Suprapubic skin (tissue), 3 donors: ENCODE measurements around the gene ERCC3.

Experiments used
- CTCF ChIP-seq, 2 donors: fragments of 200-600 bp in 1 of 2; fragments of 450-650 bp in 1 of 2; sonication (generic) in 1 of 2; IDR thresholded peaks; one replicate each; pipeline ENCODE4 v1.5.1; 2016 to 2019; ENCODE audit warnings: antibody characterized with exemption in 2 of 2, mild to moderate bottlenecking in 1 of 2, moderate library complexity in 1 of 2
- EP300 ChIP-seq: sonication (generic); formaldehyde crosslinking; IDR thresholded peaks from one replicate; pipeline ENCODE4 v1.6.1; 2017; ENCODE audit warnings: antibody characterized with exemption
- POLR2A ChIP-seq, 2 donors: fragments of 450-650 bp; IDR thresholded peaks; one replicate each; pipeline ENCODE4 v1.6.1; 2017; ENCODE audit warnings: antibody characterized with exemption in 2 of 2, mild to moderate bottlenecking in 2 of 2, moderate library complexity in 2 of 2

- TF ChIP-seq CTCF (IDR thresholded peaks at IDR 0.05) (no peak), EP300 (no peak), POLR2A (IDR thresholded peaks at IDR 0.05) (no peak)
Observed at GRCh38 chr2:127235082-127235702, 58.8 kb downstream of the ERCC3 start.
